GM23248 (cell line): ENCODE data around the gene TTLL3. TPM values are rescaled to one million over a fixed set of nuclear protein-coding genes. Genes with fewer than 3 reads are reported as not detected.
"Not testable (repeated sequence)": the region's sequence is repeated elsewhere in the genome, so short reads cannot be mapped to it uniquely, and the experiment has no call there.

Source experiments
- DNase-seq: peaks from one replicate; pipeline ENCODE4 v3.0.0-alpha.2; 2015
- H2AFZ ChIP-seq: fragments of 200-600 bp; sonication (generic); 2 replicates; pipeline ENCODE4 v1.6.1; 2016; ENCODE audit warnings: antibody characterized with exemption
- H3F3A ChIP-seq: fragments of 200-600 bp; sonication (generic); 2 replicates; pipeline ENCODE4 v1.6.1; 2016; ENCODE audit warnings: mild to moderate bottlenecking, antibody characterized with exemption, mixed run types; ENCODE audit not compliant: insufficient read depth
- H3K27ac ChIP-seq: fragments of 200-600 bp; sonication (generic); 2 replicates; pipeline ENCODE4 v1.5.1; 2016; ENCODE audit warnings: mild to moderate bottlenecking
- H3K27me3 ChIP-seq: fragments of 200-600 bp; sonication (generic); replicated peaks from 2 replicates; pipeline ENCODE4 v1.6.1; 2016; ENCODE audit warnings: mild to moderate bottlenecking; ENCODE audit not compliant: insufficient read depth
- H3K36me3 ChIP-seq: fragments of 200-600 bp; sonication (generic); 2 replicates; pipeline ENCODE4 v1.6.1; 2016; ENCODE audit warnings: low read depth, mild to moderate bottlenecking
- H3K4me1 ChIP-seq: fragments of 200-600 bp; sonication (generic); 2 replicates; pipeline ENCODE4 v1.6.1; 2016; ENCODE audit warnings: mild to moderate bottlenecking; ENCODE audit not compliant: insufficient read depth
- H3K4me2 ChIP-seq: fragments of 200-600 bp; sonication (generic); one replicate; pipeline ENCODE4 v1.6.1; 2016; ENCODE audit warnings: mild to moderate bottlenecking; ENCODE audit not compliant: unreplicated experiment
- H3K4me3 ChIP-seq: fragments of 200-600 bp; sonication (generic); 2 replicates; pipeline ENCODE4 v1.5.1; 2016; ENCODE audit warnings: mild to moderate bottlenecking
- H3K79me2 ChIP-seq: fragments of 200-600 bp; sonication (generic); 2 replicates; pipeline ENCODE4 v1.6.1; 2016; ENCODE audit warnings: mild to moderate bottlenecking; ENCODE audit not compliant: insufficient read depth
- H3K9ac ChIP-seq: fragments of 200-600 bp; sonication (generic); 2 replicates; pipeline ENCODE4 v1.6.1; 2016; ENCODE audit warnings: mild to moderate bottlenecking
- H3K9me2 ChIP-seq: fragments of 200-600 bp; sonication (generic); 2 replicates; pipeline ENCODE4 v1.6.1; 2016; ENCODE audit warnings: mixed run types, mild to moderate bottlenecking, moderate library complexity; ENCODE audit not compliant: insufficient read depth
- H3K9me3 ChIP-seq: fragments of 200-600 bp; sonication (generic); one replicate; pipeline ENCODE4 v1.6.1; 2017; ENCODE audit warnings: low read depth
- H4K20me1 ChIP-seq: fragments of 200-600 bp; sonication (generic); 2 replicates; pipeline ENCODE4 v1.6.0; 2016; ENCODE audit not compliant: insufficient read depth
- EZH2 ChIP-seq: fragments of 200-600 bp; sonication (generic); IDR thresholded peaks from 2 replicates; pipeline ENCODE4 v1.6.1; 2018; ENCODE audit warnings: antibody characterized with exemption, mild to moderate bottlenecking; ENCODE audit not compliant: insufficient read depth, poor library complexity, severe bottlenecking
- EZH2phosphoT487 ChIP-seq: fragments of 200-600 bp; sonication (generic); IDR thresholded peaks from 2 replicates; pipeline ENCODE4 v1.6.1; 2018; ENCODE audit warnings: antibody characterized with exemption, moderate library complexity, mild to moderate bottlenecking, low read depth; ENCODE audit not compliant: insufficient read depth
- WGBS, 2 experiments: methylation state at CpG; one replicate each; pipeline ENCODE4 v1.1.6; 2015 to 2017; ENCODE audit warnings: low lambda C conversion rate in 2 of 2, low coverage in 1 of 2; ENCODE audit errors: missing lambda C conversion rate in 2 of 2; 5-methylcytosine and 5-hydroxymethylcytosine counted together
- in situ Hi-C: fragments of 300-500 bp; cut with MboI; formaldehyde crosslinking; loops from 2 replicates; pipeline ENCODE4 v1.15.0; 2020
- polyA plus RNA-seq: library from polyadenylated mRNA; unstranded; fragments of >200 nt; fragmentation: Nextera tagmentation; extraction: Ambion mirVana; gene quantifications from 2 replicates; pipeline ENCODE4 v1.2.1, GENCODE V29; 2016
- total RNA-seq: library from RNA; depleted of rRNA; stranded (reverse); fragments of >200 nt; shearing (Covaris generic); gene quantifications from 2 replicates; pipeline ENCODE4 v1.2.3, GENCODE V29; 2014

TTLL3 gene
- total and polyA plus RNA-seq, 2 experiments from 2014 or later, result 26.9 to 30.3 TPM

GRCh38 chr3:9769426-9770275 lies 40.4 kb upstream of the TTLL3 start, which contains the start of gene CAMK1:
CAMK1 (minus strand) TSS chr3:9769947; CDS start chr3:9767749, 2,198 bp downstream.
- Histone ChIP-seq H4K20me1 (no peaks in the 10 kb centered on the region), H3K79me2 (peaks cover 14% of the 10 kb centered on the region), H3K9me2 (no peaks in the 10 kb centered on the region), H3F3A (no peaks in the 10 kb centered on the region), H3K27ac (no peak within 1 kb of the TSS), H3K36me3 (no peaks in the 10 kb centered on the region), H2AFZ (peak within 1 kb of the TSS; percentile 91), H3K9ac (peak within 1 kb of the TSS; percentile 83), H3K4me2 (peak within 1 kb of the TSS; percentile 85), H3K27me3 (no peaks in the 10 kb centered on the region), H3K9me3 (no peaks in the 10 kb centered on the region), H3K4me1 (no peaks in the 10 kb centered on the region), H3K4me3 (peak within 1 kb of the TSS; percentile 78)
- TF ChIP-seq EZH2 (no peak), EZH2phosphoT487 (no peak)
- DNase-seq, result peak; percentile 92
- WGBS, 2 experiments, result 2% methylated on average over 38 to 48 of the region's 49 CpGs
- in situ Hi-C loops, result no loop called here

- WGBS, 2 experiments, result 13 to 16% methylated on average over 12 to 15 of the region's 15 CpGs
- Histone ChIP-seq H3K9me3 (no peaks in the 10 kb centered on the region), H3K36me3 (no peaks in the 10 kb centered on the region), H3K27ac (no peak overlapping the region), H3K9ac (peak overlapping the region; percentile 83), H3K4me3 (peak overlapping the region; percentile 78), H2AFZ (peak overlapping the region; percentile 91), H3K4me2 (peak overlapping the region; percentile 85), H3F3A (no peaks in the 10 kb centered on the region), H3K4me1 (no peaks in the 10 kb centered on the region), H3K79me2 (peaks cover 14% of the 10 kb centered on the region), H3K9me2 (no peaks in the 10 kb centered on the region), H3K27me3 (no peaks in the 10 kb centered on the region), H4K20me1 (no peaks in the 10 kb centered on the region)
- in situ Hi-C loops, result no loop called here
- TF ChIP-seq EZH2 (no peak), EZH2phosphoT487 (no peak)
- no peak for DNase-seq
These were observed 39.7 kb upstream of the TTLL3 start for GRCh38 chr3:9770276-9770812.

GRCh38 chr3:9771007-9771406 lies 39.1 kb upstream of the TTLL3 start:
- H3K9me2 ChIP-seq, H3F3A ChIP-seq, DNase-seq, H4K20me1 ChIP-seq, H3K4me1 ChIP-seq, in situ Hi-C loops, H3K27ac ChIP-seq, H2AFZ ChIP-seq, H3K9me3 ChIP-seq, H3K27me3 ChIP-seq, H3K4me2 ChIP-seq, H3K9ac ChIP-seq, H3K36me3 ChIP-seq, H3K4me3 ChIP-seq: not testable (repeated sequence)
- peaks cover 14% of the 10 kb centered on the region for H3K79me2 ChIP-seq
- 100% methylated on average over 2 of the region's 2 CpGs for WGBS, 2 experiments

- Histone ChIP-seq H4K20me1 (no peaks in the 10 kb centered on the region), H3K79me2 (no peaks in the 10 kb centered on the region), H3K4me2 (no peak overlapping the region), H3K4me3 (no peak overlapping the region), H3K9me2 (no peaks in the 10 kb centered on the region), H3K4me1 (peaks cover 23% of the 10 kb centered on the region), H3F3A (peaks cover 38% of the 10 kb centered on the region), H2AFZ (no peak overlapping the region), H3K9me3 (no peaks in the 10 kb centered on the region), H3K9ac (peak overlapping the region; percentile 64; the same call in 1 of the 2 replicates), H3K27ac (peak overlapping the region; percentile 93), H3K36me3 (0 out of 2 replicates have a peak, but pooled peaks cover 3% of the 10 kb centered on the region), H3K27me3 (no peaks in the 10 kb centered on the region)
- TF ChIP-seq EZH2phosphoT487 (no peak), EZH2 (no peak)
- in situ Hi-C loops, result no loop called here
- no peak for DNase-seq
- 71 to 80% methylated on average over 5 of the region's 5 CpGs for WGBS, 2 experiments
These were observed 33.0 kb upstream of the TTLL3 start for GRCh38 chr3:9776896-9777693.
